Measurements from ENCODE around the gene CNTN4. TPM values are rescaled to one million over a fixed set of nuclear protein-coding genes. Genes with fewer than 3 reads are reported as not detected.

Gene CNTN4
- total RNA-seq, 1 donor from 2014 or later = 22.1 TPM

GRCh38 chr3:2889736-2890135 is 791.1 kb downstream of the CNTN4 start:
- DNase-seq (ENCODE audit: extremely low spot score in 2 of 2) = no peak
- no peak for TF ChIP-seq POLR2AphosphoS5 (IDR thresholded peaks at IDR 0.05; ENCODE audit: insufficient read depth in 1 of 2, low read depth in 1 of 2)
- no peak for TF ChIP-seq POLR2A (IDR thresholded peaks at IDR 0.05)
- TF ChIP-seq CTCF (IDR thresholded peaks at IDR 0.05) = no peak
- Histone ChIP-seq H3K27ac (no peak overlapping the region), H3K27me3 (no peaks in the 10 kb centered on the region), H3K4me3 (no peak overlapping the region), H3K9me3 (no peaks in the 10 kb centered on the region), H3K36me3 (no peaks in the 10 kb centered on the region), H3K4me1 (no peaks in the 10 kb centered on the region)
- intact Hi-C loops (cut with DNase I) = no loop called here

- no peak overlapping the region for H3K4me3 ChIP-seq
- DNase-seq (ENCODE audit: extremely low spot score in 2 of 2) = no peak
- TF ChIP-seq POLR2A (IDR thresholded peaks at IDR 0.05) (no peak), CTCF (IDR thresholded peaks at IDR 0.05) (no peak), POLR2AphosphoS5 (IDR thresholded peaks at IDR 0.05; ENCODE audit: insufficient read depth in 1 of 2, low read depth in 1 of 2) (no peak)
- intact Hi-C loops (cut with DNase I) = no loop called here
- H3K9me3 ChIP-seq = no peaks in the 10 kb centered on the region
- H3K4me1 ChIP-seq = no peaks in the 10 kb centered on the region
- H3K36me3 ChIP-seq = no peaks in the 10 kb centered on the region
- H3K27ac ChIP-seq = no peak overlapping the region
- H3K27me3 ChIP-seq = no peaks in the 10 kb centered on the region
Measured at GRCh38 chr3:2896308-2896939, 797.8 kb downstream of the CNTN4 start.

GRCh38 chr3:2897821-2898220 is 799.2 kb downstream of the CNTN4 start:
- intact Hi-C loops (cut with DNase I) = no loop called here
- no peaks in the 10 kb centered on the region for H3K36me3 ChIP-seq
- TF ChIP-seq POLR2AphosphoS5 (IDR thresholded peaks at IDR 0.05; ENCODE audit: insufficient read depth in 1 of 2, low read depth in 1 of 2) (no peak), POLR2A (IDR thresholded peaks at IDR 0.05) (no peak), CTCF (IDR thresholded peaks at IDR 0.05) (no peak)
- no peaks in the 10 kb centered on the region for H3K9me3 ChIP-seq
- no peaks in the 10 kb centered on the region for H3K27me3 ChIP-seq
- H3K4me3 ChIP-seq = no peak overlapping the region
- H3K27ac ChIP-seq = no peak overlapping the region
- DNase-seq (ENCODE audit: extremely low spot score in 2 of 2) = no peak
- no peaks in the 10 kb centered on the region for H3K4me1 ChIP-seq

GRCh38 chr3:2898591-2899353 is 800.1 kb downstream of the CNTN4 start:
- no peaks in the 10 kb centered on the region for H3K36me3 ChIP-seq
- H3K4me1 ChIP-seq = no peaks in the 10 kb centered on the region
- no peak overlapping the region for H3K27ac ChIP-seq
- no peaks in the 10 kb centered on the region for H3K9me3 ChIP-seq
- no peak for TF ChIP-seq POLR2AphosphoS5 (IDR thresholded peaks at IDR 0.05; ENCODE audit: insufficient read depth in 1 of 2, low read depth in 1 of 2)
- TF ChIP-seq CTCF (IDR thresholded peaks at IDR 0.05) = no peak
- TF ChIP-seq POLR2A (IDR thresholded peaks at IDR 0.05) = no peak
- no peak for DNase-seq (ENCODE audit: extremely low spot score in 2 of 2)
- intact Hi-C loops (cut with DNase I) = no loop called here
- H3K4me3 ChIP-seq = no peak overlapping the region
- no peaks in the 10 kb centered on the region for H3K27me3 ChIP-seq

GRCh38 chr3:2904054-2904453 is 805.4 kb downstream of the CNTN4 start:
- no peaks in the 10 kb centered on the region for H3K9me3 ChIP-seq
- no peak overlapping the region for H3K4me3 ChIP-seq
- H3K27me3 ChIP-seq = no peaks in the 10 kb centered on the region
- no peaks in the 10 kb centered on the region for H3K4me1 ChIP-seq
- intact Hi-C loops (cut with DNase I) = no loop called here
- no peak for TF ChIP-seq CTCF (IDR thresholded peaks at IDR 0.05)
- DNase-seq (ENCODE audit: extremely low spot score in 2 of 2) = no peak
- H3K27ac ChIP-seq = no peak overlapping the region
- H3K36me3 ChIP-seq = no peaks in the 10 kb centered on the region

Data from vagina (tissue), 2 donors.